NCI-H510A treated with DMSO at 0.1 percent for 48 hours (cell line): Measurements from ENCODE around the gene PDIK1L.

Experiments used
- DNase-seq: peaks from one replicate; lab custom pipeline; 2025; lab: John Stamatoyannopoulos, UW

The PDIK1L gene

DNA sequence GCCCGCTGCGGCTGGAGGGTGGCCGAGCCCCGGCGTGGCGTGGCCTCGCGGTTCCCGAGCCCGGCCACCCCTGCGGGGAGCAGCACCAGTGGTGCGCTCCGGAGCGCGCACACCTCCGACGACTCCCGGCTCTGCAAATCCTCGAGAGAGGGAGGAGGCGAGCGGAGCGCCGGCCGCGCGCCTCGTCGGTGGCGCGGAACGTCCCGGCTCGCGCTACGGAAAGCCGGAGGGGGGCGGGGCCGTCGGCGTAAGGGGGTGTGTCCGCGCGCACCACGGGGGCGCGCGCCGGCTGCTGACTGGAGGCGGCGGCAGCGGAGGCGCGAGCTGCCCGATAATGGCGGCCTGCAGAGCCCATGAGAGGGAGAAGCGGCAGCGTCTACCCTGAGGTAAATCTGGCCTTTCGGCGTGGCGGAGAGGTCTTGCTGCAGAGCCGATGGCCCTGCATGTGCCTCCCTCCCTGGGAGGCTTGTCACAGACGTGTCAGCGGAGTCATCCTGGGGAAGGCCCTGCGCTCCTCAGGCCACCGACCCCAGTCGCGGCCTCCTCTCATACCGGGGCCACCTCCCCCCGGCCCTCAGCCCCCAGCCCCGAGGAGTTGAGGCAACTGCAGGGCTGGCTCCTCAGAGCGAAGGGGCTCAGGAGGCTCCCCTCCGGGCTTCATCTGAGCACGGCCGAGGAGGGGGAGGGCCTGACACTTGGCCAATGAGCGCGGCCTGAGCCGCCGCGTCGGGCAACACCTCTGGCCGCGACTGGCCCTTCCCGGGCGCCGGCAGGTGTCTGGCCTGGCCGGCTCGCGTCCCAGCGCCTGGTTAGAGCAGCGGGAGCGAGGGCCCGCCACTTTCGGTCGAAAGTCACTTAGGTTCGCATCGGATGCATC is at the start of gene PDIK1L:
TSS of gene PDIK1L (plus strand) at position 295 of the 877 bp plus-strand sequence. CDS start 2,485 bp downstream, outside the sequence.
- DNase-seq, result peak; percentile 86

DNA sequence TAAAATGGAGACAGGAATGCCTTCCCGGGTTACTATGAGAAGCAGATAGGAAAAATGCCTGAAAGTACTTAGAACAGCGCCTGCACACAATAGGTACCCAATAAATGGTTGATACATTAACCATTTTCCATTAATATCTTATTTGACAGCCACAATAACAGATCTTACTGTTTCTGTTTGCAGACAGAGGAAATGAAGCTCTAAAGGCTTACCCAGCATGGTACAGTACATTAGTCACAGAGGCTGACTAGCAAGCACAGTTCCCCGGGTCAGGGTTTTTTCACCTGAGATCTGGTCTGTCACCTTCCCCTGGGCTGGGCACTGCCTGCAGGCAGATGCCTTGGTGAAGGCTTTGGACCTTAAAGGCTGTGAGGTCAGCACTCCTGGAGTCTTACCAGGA is 47.1 kb upstream of the PDIK1L start:
- DNase-seq, result no peak

DNA sequence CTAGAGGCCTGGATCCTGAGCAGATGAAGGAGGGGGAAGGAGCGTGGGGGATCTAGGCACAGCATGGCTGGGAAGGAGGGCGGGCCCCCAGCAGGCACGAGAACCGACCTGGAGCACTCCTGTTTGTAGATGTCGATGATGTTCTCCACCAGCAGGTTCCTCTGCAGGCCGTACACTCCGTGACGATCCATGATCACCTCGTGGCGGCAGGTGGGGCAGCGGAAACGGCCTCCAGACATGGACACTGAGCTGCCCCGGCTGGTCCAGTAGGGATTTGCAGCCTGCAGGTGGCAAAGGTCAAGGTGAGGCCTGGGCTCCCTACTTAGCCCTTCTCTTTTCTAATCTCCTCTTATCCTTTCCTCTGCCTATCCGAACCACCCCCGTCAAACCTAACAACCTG is 45.5 kb upstream of the PDIK1L start:
- no peak for DNase-seq

DNA sequence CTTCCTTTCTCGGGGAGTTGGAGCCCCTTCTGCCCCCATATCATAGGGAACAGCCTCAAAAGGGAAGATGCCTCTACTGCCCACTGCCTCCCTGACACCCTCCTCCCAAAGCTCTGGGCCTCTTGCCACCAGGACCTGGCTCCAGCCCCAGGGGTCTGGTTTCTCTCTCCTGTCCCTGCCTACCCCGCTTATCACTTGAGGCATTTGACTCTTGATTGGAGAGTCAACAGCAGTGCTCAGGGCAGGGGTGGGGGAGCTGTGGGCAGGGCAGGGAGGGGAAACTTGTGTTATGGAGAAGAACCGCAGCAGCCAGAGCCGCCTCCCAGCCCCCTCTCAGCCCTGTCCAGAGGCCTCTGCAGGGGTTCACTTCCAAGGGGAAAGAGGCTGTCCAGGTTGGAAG is 44.8 kb upstream of the PDIK1L start:
- DNase-seq, result no peak

DNA sequence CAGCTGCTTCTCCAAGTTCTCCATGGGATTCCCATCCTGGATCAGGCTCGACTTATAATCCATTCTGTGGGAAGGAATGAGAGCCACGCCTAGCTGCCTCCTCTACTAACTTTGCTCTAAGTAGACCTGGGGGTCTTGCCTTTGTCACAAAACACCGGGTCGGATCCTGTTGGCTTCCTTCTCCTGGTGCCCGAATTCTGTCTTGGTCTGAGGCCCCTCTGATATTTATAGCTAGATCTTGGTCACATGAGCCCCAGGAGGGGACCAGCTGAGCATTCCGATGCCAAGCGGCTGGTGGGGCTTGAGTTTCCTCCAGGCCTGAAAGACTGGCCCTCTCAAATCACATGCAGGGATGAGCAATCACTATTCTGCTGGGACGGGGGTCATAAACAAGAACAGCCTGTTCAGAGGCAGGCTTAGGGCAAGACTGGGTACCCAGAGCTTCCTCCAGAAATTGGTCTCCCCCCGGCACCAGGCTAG is 44.2 kb upstream of the PDIK1L start, which contains the start of gene TRIM63:
TSS of gene TRIM63 (minus strand) at position 199 of the 480 bp plus-strand sequence. CDS start at position 63, 136 bp downstream.
- DNase-seq, result no peak

DNA sequence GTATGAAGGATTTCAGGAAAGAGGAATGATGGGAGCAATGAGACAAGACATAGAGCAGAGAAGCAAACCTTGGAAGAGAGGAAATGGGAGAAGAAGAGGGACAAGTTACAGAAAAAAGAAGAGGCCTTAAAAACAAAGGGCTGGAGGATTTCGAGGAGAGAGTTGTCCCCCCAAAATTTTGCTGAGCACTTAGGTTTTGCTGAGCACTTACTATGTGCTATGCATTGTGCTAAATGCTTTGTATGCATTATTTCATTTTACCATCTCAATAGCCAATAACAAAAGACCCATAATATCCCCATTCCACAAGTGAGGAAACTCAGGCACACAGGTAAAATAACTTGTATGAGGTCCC is 41.7 kb upstream of the PDIK1L start:
- DNase-seq, result no peak

DNA sequence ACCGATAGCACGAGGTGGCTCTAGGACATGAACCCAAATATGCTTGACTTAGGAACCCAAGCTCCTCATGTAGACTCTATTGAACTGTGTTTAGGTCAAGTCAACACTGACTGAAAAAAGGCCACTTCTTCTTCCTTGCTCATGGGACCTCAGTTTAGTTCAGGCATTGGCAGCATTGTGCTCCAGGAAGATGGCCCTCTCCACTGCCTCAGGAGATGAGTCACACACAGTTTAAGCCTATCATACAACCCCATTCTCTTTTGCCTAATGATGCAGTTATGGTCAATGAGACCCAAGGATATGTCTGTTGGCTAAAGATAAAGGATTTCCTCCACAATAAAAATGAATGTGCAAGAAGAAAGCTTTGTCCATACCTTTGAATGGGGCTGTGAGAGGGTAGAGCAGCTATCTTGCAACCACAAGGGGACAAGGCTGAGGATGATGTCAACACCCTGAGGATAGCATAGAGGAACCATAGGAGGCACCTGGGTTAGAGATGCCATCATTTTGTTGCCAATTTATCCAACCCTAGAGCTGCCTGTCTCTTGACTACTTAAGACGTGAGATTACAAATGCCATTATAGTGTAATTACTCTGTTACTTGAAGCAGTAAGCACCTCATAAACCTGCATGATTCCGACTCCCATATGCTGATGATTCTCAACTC is 41.2 kb upstream of the PDIK1L start:
- DNase-seq, result no peak

DNA sequence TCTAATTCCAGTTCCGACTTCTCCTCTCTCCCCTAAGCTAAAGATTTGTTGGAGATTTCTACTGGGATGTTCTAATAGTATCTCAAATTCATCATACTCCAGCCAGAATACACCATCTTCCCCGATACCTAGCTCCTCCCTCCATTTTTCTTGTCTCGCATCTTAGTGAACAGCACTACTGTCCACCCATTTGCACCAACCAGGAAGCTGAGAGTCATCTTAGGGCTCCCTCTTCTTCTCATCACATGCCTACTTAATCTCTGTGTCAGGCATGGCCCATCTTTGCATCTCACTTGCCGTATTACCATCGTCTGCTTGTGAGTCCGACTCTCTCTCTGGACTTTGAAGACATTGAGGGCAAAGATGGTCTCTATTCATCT is 40.7 kb upstream of the PDIK1L start:
- no peak for DNase-seq

DNA sequence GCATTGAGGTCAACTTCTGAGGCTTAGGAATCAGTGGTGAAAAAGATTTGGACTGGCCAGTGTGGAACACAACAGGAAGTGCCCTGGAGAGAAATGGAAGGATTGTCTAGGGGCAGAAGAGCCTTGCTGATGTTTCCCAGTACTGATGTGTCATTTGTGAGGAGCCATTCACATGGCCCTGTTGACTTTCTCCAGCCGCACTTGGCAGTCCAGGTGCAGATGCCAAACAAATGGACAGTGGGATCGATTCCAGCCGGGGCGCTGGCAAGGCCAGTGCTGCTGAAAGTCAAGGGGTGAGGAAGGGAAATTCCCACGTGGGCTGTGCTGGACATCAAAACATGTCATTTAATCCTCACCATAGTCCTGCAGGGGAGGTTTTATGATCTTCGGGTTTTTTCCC is 39.3 kb upstream of the PDIK1L start:
- DNase-seq, result no peak

DNA sequence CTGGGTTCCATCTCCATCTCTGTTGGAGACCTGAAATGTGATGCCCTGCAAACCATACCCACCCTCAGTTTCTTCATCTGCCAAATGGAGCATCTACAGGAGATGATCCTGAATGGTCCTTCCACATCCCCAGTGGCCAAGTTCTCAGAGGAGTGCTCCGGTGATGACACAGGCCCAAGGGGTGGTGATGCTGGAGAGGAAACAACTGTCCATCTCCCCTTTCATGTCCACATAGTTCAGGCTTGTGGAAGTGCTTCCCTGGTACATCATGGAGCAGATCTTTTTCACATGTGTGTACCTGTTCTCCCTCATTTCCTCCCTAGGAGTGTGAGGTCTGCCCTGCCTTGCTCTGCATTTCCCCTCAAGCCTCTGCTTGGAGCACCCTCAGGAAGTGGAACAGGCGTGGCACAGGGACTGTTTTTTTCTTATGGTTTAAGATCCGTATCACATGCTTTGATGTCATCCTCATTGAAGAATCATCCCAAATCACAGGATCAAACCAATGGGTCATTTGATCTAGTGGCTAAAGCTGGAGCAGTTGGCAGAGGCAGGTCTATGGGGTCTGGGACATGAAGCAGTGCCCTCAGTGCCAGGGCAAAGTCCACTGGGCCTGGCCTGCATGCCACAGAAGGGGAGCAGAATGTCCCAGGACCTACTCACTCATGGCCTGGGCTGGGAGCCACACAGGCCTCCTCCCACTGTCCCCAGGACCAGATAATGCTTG is 36.0 kb upstream of the PDIK1L start:
- no peak for DNase-seq

DNA sequence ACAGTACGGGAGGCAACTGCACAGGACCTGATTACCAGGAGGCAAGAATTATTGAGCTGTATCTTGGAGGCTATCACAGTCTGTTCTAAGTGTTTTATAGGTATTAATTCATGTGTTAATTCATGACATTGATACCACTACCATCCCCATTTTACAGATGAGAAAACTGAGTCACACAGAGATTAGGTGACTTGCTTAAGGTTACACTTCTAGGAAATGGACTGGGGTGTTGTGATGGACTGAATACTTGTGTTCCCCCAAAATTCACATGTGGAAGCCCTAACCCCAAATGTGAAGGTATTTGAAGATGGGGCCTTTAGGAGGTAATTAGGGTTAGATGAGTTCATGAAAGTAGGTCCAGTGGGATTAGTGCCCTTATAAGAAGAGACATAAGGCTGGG is 34.1 kb upstream of the PDIK1L start:
- no peak for DNase-seq

DNA sequence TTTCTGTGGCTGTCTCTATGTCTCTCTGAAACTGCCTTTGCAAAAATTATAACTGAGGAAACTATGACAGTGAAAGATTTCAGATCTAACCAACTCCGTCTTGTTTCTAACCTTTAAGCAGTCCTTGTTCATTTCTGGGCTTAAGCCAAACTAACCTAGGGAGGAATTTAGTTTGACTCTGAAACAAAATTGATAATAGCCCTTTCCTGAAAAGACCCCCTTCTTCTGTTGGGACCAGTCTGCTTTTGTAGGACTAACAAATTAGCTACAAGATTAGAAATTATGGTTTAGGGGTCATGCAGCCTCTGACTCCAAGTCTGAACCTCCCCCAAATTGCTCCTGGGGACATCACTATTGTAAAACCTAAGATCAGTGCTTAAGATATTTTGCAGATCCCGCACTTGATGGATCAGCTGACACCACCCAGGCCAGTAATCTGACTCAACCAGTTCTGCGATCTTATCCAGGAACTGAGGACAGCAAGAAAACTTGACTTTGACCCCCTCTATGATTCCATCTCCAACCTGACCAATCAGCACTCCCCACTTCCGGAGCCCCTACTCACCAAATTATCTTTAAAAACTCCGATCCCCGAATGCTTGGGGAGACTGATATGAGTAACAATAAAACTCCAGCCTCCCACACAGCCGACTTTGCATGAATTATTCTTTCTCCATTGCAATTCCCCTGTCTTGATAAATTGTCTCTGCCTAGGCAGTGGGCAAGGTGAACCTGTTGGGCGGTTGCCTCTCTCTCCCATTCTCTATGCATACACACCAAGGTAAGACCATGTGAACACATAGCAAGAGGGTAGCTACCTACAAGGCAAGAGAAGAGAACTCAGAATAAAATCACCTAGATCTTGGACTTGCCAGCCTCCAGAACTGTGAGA is 33.1 kb upstream of the PDIK1L start:
- no peak for DNase-seq

DNA sequence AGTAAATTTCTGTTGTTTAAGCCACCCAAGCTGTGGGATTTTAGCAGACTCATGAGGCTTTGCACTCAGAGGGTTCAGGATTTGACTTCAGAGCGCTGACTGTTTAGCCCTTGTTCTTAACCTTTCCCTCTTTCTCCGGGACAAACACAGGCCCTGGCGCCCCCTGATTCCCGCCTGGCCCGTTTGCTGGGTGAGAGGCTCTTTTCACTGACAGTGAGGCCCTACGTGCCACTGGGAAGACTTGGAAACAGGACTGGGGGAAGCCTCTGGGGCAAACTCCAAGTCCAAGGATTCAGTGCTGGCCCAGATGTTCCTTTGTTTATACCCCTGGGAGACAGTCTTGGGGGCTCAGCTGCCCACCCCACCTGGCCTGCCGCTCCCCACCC is 32.5 kb upstream of the PDIK1L start:
- no peak for DNase-seq

DNA sequence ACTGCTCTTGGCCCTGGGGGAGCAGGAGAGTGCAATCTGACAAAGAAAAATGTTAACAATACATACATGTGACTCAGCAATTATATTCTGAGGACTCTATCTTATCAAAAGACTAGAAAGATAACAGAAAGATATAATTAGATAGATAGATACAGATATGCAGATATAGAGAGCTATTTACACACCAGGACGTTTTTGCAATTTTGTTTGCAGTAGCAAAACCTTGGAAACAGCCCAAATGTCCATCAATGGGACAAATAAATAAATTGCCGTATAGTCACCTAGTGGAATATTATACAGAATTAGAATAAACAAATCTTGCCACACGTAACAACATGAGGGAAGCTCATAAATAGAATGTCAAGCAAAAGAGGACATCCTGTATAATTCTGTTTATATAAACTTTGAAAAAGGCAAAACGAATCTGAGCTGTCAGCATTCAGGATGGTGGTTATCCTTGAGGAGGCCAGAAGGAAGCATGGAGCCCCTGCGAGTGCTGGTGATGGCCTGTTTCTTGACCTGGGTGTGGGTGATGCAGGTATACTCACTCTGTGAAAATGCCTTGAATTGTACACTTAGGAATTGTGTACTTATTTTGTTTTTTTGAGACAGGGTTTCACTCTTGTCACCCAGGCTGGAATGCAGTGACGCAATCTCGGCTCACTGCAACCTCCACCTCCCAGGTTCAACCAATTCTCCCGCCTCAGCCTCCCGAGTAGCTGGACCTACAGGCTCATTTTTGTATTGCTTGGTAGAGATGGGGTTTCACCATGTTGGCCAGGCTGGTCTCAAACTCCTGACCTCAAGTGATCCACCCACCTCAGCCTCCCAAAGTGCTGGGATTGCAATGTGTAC is 31.4 kb upstream of the PDIK1L start:
- DNase-seq, result no peak

DNA sequence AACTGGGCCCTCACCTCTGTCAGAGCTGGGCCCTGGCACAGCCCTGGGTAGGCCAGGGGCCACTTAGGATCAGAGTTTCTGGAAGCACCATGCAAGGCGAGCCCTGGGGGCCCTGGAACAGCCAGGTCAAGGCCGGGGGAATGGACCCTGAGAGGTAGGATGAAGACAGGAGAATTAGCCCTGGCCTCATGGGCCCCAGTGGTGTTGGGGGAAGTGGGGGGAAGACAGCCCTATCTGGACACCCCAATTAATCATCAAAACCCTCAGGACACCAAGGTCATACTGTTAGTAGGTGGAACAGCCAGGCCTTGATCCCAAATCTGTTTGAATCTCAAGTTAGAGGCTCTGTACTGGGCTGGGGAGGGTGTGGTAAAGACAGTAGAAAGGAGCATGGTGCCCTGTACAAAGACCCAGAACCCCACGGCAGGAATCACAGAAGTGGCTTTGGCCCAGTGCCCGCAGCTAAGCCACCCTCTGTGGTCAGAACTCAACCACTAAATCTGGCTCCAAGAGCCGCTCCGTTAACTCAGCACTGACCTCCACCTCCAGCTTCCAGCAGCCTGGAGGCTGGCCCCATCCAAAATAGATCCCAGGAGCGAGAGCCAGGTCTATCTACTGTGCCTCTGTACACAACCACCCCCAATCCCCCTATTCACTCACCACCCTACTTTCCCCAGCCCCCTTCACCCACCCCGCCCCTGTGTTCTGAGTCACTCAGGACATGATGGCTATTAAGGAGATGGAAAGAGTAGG is 30.2 kb upstream of the PDIK1L start:
- no peak for DNase-seq

DNA sequence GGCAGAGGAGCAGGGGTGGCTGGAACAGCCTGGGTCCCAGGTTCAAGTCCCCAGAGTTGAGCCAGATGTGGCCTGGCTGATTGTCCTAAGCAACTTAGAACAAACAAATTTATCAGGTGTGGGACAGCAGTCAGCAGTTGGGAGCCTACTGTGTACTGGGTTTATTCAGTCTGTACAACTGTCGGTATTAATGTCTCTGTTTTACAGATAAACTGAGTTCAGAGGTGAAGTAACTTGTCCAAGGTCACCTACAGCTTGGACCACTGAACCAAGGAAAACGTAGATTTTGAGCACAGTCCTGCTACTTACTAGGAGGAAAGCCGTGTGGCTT is 29.6 kb upstream of the PDIK1L start:
- no peak for DNase-seq

DNA sequence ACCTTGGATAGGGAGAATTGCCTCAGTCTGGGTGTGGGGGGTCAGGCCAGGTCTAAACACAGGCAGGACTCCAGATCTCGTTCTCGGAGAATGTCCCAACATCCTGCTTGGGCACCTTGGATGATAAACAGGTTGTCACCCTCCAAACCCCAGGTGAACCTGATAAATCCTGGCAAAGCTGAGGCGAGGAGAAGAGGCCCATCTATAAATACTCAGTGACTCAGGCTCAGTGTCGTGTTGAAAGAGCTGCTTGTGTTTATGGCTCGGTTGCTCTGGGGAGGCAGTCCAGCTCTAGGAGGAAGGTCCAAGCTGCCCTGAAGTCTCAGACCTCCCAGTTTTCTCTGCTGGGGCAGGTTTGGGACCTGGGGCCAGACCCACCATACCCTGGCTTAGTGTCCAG is 28.4 kb upstream of the PDIK1L start:
- DNase-seq, result no peak

DNA sequence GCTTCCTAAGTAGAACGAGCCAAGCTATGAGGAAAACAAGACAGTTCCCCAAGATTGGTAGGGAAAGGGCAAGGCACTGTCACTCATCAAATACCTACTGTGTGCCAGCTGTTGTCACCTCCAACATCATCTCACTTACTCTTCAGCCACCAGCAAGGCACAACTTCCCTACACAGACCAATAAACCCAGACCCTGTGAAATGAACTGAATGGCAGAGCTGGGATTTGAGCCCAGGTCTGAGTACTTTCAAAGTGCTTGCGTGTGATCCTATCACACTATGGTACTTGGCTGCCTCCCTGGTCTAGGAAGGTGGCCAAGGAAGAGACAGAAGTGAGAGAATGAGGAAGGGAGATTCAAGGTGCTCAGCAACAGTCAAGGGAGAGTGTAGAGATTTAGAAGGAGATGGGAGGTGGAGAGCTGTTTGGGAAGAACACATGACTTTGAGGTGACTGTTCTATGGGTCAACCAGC is 27.5 kb upstream of the PDIK1L start:
- no peak for DNase-seq

DNA sequence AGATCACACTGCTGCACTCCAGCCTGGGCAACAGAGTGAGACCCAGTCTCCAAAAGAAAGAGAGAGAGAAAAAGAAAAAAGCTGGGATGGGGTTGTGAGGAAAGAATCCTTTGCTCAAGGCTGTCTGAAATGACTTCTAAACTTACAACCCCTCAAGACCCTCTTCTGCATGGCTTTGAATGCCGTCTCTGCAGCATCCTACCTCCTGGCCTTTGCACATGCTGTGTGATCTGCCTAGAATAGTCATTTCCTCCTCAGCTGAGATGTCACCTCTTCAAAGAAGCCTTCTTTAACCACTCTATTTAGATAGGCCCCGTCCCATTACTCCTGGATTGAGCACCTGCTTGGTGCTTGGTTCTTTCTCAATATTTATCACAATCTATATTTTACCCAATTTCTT is 26.8 kb upstream of the PDIK1L start:
- DNase-seq, result no peak

DNA sequence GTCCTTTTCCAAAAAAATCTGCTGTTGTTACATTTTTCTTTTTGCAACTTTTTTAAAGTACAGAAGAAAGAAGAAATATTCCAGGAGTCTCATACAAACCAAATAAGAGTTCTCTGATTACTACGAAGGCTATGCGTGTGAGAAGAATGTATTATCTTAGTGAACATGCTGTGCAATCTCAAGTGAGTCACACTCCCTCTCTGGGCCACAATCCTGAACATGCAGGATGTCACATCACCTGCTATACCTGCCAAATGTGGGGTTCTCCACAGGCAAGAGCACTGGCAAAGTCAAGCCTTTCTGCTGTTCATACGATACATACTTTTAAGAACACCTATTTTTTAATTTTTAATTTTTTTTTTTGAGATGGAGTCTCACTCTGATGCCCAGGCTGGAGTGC is 22.5 kb upstream of the PDIK1L start:
- DNase-seq, result no peak
